Measurements from ENCODE around the gene PDE8B.

DNA sequence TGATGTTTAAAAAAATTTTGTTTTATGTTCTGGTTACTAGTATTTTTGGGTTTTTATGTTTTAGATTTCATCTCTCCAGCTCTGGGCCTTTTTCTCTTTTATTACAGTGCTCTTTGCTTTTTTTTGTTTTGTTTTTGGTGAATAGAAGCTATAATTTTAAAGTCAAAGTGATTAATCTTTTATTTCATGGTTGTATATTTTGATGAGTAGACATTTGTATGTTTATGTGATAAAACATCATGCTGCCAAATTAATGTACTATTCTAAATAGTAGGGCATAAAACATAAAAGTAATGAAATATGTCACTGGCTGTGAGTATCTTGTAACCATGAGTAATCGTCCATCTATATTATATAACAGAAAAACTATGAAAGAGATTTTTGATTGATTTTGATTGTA is 93.9 kb downstream of the PDE8B start:
- TF ChIP-seq, protein P1, sequence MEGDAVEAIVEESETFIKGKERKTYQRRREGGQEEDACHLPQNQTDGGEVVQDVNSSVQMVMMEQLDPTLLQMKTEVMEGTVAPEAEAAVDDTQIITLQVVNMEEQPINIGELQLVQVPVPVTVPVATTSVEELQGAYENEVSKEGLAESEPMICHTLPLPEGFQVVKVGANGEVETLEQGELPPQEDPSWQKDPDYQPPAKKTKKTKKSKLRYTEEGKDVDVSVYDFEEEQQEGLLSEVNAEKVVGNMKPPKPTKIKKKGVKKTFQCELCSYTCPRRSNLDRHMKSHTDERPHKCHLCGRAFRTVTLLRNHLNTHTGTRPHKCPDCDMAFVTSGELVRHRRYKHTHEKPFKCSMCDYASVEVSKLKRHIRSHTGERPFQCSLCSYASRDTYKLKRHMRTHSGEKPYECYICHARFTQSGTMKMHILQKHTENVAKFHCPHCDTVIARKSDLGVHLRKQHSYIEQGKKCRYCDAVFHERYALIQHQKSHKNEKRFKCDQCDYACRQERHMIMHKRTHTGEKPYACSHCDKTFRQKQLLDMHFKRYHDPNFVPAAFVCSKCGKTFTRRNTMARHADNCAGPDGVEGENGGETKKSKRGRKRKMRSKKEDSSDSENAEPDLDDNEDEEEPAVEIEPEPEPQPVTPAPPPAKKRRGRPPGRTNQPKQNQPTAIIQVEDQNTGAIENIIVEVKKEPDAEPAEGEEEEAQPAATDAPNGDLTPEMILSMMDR (IDR thresholded peaks at IDR 0.05) = no peak
- TF ChIP-seq POLR2A (IDR thresholded peaks at IDR 0.05) = no peak

Measured in esophagus squamous epithelium (tissue), 4 donors.